SK-N-SH (cell line): ENCODE measurements around the gene ARHGEF4. TPM values are rescaled to one million over a fixed set of nuclear protein-coding genes. Genes with fewer than 3 reads are reported as not detected.

Source experiments
- CTCF ChIA-PET: fragments of 300-600, 350-600 bp; formaldehyde crosslinking; extraction: SDS; loops from one replicate; lab custom pipeline; 2021; lab: Yijun Ruan, JAX
- POLR2A ChIA-PET: fragments of 350-600 bp; sonication (Branson Sonifier 250); formaldehyde crosslinking; extraction: SDS; loops from one replicate; lab custom pipeline; 2020; ENCODE audit warnings: antibody characterized with exemption, inconsistent platforms; lab: Yijun Ruan, JAX
- DNase-seq: peaks from one replicate; pipeline ENCODE4 v3.0.0; 2012
- H2AFZ ChIP-seq: fragments of 200-600 bp; sonication (generic); 2 replicates; pipeline ENCODE4 v1.8.1; 2016; ENCODE audit warnings: antibody characterized with exemption, mild to moderate bottlenecking, low read depth
- H3F3A ChIP-seq: fragments of 200-600 bp; sonication (generic); replicated peaks from 2 replicates; pipeline ENCODE3; 2016; ENCODE audit warnings: antibody characterized with exemption, mild to moderate bottlenecking; ENCODE audit not compliant: insufficient read depth
- H3K27ac ChIP-seq, 2 experiments: fragments of 200-500 bp in 1 of 2; fragments of 200-600 bp in 1 of 2; sonication (Bioruptor generic) in 1 of 2; sonication (generic), shearing (Covaris generic) in 1 of 2; 2 replicates each; pipeline versions ENCODE4 v1.5.1 to v1.6.1; 2014 to 2016; ENCODE audit warnings: low read depth in 2 of 2, inconsistent platforms in 1 of 2, low read length in 1 of 2, mild to moderate bottlenecking in 1 of 2, mixed read lengths in 1 of 2
- H3K27me3 ChIP-seq: fragments of 200-600 bp; sonication (generic), shearing (Covaris generic); 2 replicates; pipeline ENCODE4 v1.6.1; 2016; ENCODE audit warnings: mixed run types; ENCODE audit not compliant: insufficient read depth
- H3K36me3 ChIP-seq, 2 experiments: fragments of 200-500 bp in 1 of 2; fragments of 200-600 bp in 1 of 2; sonication (Bioruptor generic) in 1 of 2; sonication (generic) in 1 of 2; replicated peaks in 1 of 2; 2 replicates each; pipeline versions ENCODE3 to v1.5.1; 2014 to 2016; ENCODE audit warnings: low read length in 1 of 2, mild to moderate bottlenecking in 1 of 2; ENCODE audit not compliant: insufficient read depth in 2 of 2, control insufficient read depth in 1 of 2
- H3K4me1 ChIP-seq, 2 experiments: fragments of 200-500 bp in 1 of 2; fragments of 200-600 bp in 1 of 2; sonication (Bioruptor generic) in 1 of 2; sonication (generic), shearing (Covaris generic) in 1 of 2; 2 replicates each; pipeline versions ENCODE4 v1.5.1 to v1.6.1; 2014 to 2016; ENCODE audit warnings: low read depth in 1 of 2, low read length in 1 of 2, mixed run types in 1 of 2; ENCODE audit not compliant: insufficient read depth in 2 of 2, control insufficient read depth in 1 of 2
- H3K4me2 ChIP-seq: fragments of 200-600 bp; sonication (generic), shearing (Covaris generic); 2 replicates; pipeline ENCODE4 v1.6.1; 2017; ENCODE audit warnings: mixed run types
- H3K4me3 ChIP-seq, 2 experiments: fragments of 200-500 bp in 1 of 2; fragments of 200-600 bp in 1 of 2; sonication (Bioruptor generic) in 1 of 2; sonication (generic), shearing (Covaris generic) in 1 of 2; 2 replicates each; pipeline versions ENCODE4 v1.5.1 to v1.8.1; 2014 to 2016; ENCODE audit warnings: low read depth in 2 of 2, inconsistent platforms in 1 of 2, low read length in 1 of 2, mild to moderate bottlenecking in 1 of 2, mixed read lengths in 1 of 2, moderate library complexity in 1 of 2
- H3K79me2 ChIP-seq: fragments of 200-600 bp; sonication (generic); 2 replicates; pipeline ENCODE4 v1.8.1; 2017; ENCODE audit warnings: mild to moderate bottlenecking; ENCODE audit not compliant: insufficient read depth
- H3K9ac ChIP-seq: fragments of 200-600 bp; sonication (generic); 2 replicates; pipeline ENCODE4 v1.6.1; 2017; ENCODE audit warnings: mixed run types
- H3K9me2 ChIP-seq: fragments of 200-600 bp; sonication (generic); 2 replicates; pipeline ENCODE4 v1.6.1; 2017; ENCODE audit warnings: mixed run types
- H3K9me3 ChIP-seq: fragments of 200-600 bp; sonication (generic); 2 replicates; pipeline ENCODE4 v1.6.1; 2017; ENCODE audit warnings: mixed run types, mild to moderate bottlenecking, moderate library complexity
- H4K20me1 ChIP-seq: fragments of 200-600 bp; sonication (generic); 2 replicates; pipeline ENCODE4 v1.6.1; 2017; ENCODE audit warnings: mild to moderate bottlenecking, mixed run types; ENCODE audit not compliant: insufficient read depth
- CTCF ChIP-seq: fragments of 200-600 bp; sonication (generic); IDR thresholded peaks from 2 replicates; pipeline ENCODE4 v1.6.1; 2017; ENCODE audit warnings: antibody characterized with exemption, mild to moderate bottlenecking, moderate library complexity
- EP300 ChIP-seq, 2 experiments: IDR thresholded peaks; 2 replicates each; pipeline versions ENCODE4 v1.4.0 to v1.6.1; 2012; ENCODE audit warnings: borderline replicate concordance in 1 of 2, low read depth in 1 of 2, low read length in 1 of 2
- EZH2phosphoT487 ChIP-seq: fragments of 200-600 bp; sonication (generic); IDR thresholded peaks from 2 replicates; pipeline ENCODE4 v1.6.1; 2017; ENCODE audit warnings: low read depth, mixed run types, mild to moderate bottlenecking, antibody characterized with exemption, moderate library complexity, borderline replicate concordance
- FOXJ3 ChIP-seq: sonication (generic); formaldehyde crosslinking; IDR thresholded peaks from 2 replicates; pipeline ENCODE4 v1.5.1; 2020; ENCODE audit warnings: mild to moderate bottlenecking, missing genetic modification reagents
- GABPA ChIP-seq: IDR thresholded peaks from 2 replicates; pipeline ENCODE4 v1.4.0; 2012; ENCODE audit warnings: low read depth, mild to moderate bottlenecking
- JUND ChIP-seq: IDR thresholded peaks from 2 replicates; pipeline ENCODE4 v1.4.0; 2012
- MAX ChIP-seq: IDR thresholded peaks from 2 replicates; pipeline ENCODE4 v1.4.0; 2012; ENCODE audit warnings: low read depth
- RCOR1 ChIP-seq: fragments of 150-350 bp; IDR thresholded peaks from 2 replicates; pipeline ENCODE4 v1.6.1; 2017; ENCODE audit warnings: antibody characterized with exemption, low read length
- RFX5 ChIP-seq: IDR thresholded peaks from 2 replicates; pipeline ENCODE4 v1.6.1; 2012; ENCODE audit warnings: mild to moderate bottlenecking, improper control_type of control experiment, low read length
- SMC3 ChIP-seq: IDR thresholded peaks from 2 replicates; pipeline ENCODE4 v1.6.1; 2012; ENCODE audit warnings: low read depth, low read length, improper control_type of control experiment
- TAF1 ChIP-seq: IDR thresholded peaks from 2 replicates; pipeline ENCODE4 v1.6.1; 2012; ENCODE audit warnings: low read depth, mild to moderate bottlenecking, low read length, moderate library complexity, borderline replicate concordance
- TCF12 ChIP-seq: IDR thresholded peaks from 2 replicates; pipeline ENCODE4 v1.4.0; 2012
- USF1 ChIP-seq: IDR thresholded peaks from 2 replicates; pipeline ENCODE4 v1.4.0; 2012; ENCODE audit warnings: low read depth, borderline replicate concordance
- WGBS: methylation state at CpG from one replicate; pipeline ENCODE4 v1.1.6; 2017; ENCODE audit warnings: low lambda C conversion rate; 5-methylcytosine and 5-hydroxymethylcytosine counted together
- polyA plus RNA-seq, 3 experiments: library from polyadenylated mRNA; depleted of rRNA; stranded (reverse); fragments of >200 nt; gene quantifications; 2 replicates each; pipeline ENCODE4 v1.2.3, GENCODE V29; 2012
- TF ChIP-seq, protein P1 (sequence below): fragments of 150-350 bp; IDR thresholded peaks from 2 replicates; pipeline ENCODE4 v1.6.1; 2016; ENCODE audit warnings: mild to moderate bottlenecking, low read depth, low read length
- TF ChIP-seq, protein P2 (sequence below): fragments of 150-350 bp; IDR thresholded peaks from 2 replicates; pipeline ENCODE4 v1.6.1; 2017; ENCODE audit warnings: antibody characterized with exemption, low read length, low read depth, borderline replicate concordance
- TF ChIP-seq, protein P3 (sequence below): IDR thresholded peaks from 2 replicates; pipeline ENCODE4 v1.6.1; 2012; ENCODE audit warnings: mild to moderate bottlenecking, low read depth, low read length, moderate library complexity

ARHGEF4 gene
- polyA plus RNA-seq, 1 of the 3 experiments (the other 2 are of a cell fraction): 2.3 TPM

GRCh38 chr2:130821867-130822266, 14.8 kb upstream of the ARHGEF4 start:
- no peaks in the 10 kb centered on the region for H3K27me3 ChIP-seq
- H2AFZ ChIP-seq: no peak overlapping the region
- no peaks in the 10 kb centered on the region for H3K36me3 ChIP-seq
- no peak overlapping the region for H3K4me2 ChIP-seq
- no peaks in the 10 kb centered on the region for H4K20me1 ChIP-seq
- no peaks in the 10 kb centered on the region for H3K79me2 ChIP-seq
- no peak overlapping the region for H3K4me3 ChIP-seq
- WGBS: 91% methylated on average over 4 of the region's 8 CpGs
- peaks cover 4 to 16% of the 10 kb centered on the region in 2 experiments; a peak in 2 of 4 replicates for H3K4me1 ChIP-seq
- no peaks in the 10 kb centered on the region for H3K9me3 ChIP-seq
- TF ChIP-seq, protein P1, sequence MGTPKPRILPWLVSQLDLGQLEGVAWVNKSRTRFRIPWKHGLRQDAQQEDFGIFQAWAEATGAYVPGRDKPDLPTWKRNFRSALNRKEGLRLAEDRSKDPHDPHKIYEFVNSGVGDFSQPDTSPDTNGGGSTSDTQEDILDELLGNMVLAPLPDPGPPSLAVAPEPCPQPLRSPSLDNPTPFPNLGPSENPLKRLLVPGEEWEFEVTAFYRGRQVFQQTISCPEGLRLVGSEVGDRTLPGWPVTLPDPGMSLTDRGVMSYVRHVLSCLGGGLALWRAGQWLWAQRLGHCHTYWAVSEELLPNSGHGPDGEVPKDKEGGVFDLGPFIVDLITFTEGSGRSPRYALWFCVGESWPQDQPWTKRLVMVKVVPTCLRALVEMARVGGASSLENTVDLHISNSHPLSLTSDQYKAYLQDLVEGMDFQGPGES: no peak
- TF ChIP-seq JUND (no peak), GABPA (no peak), FOXJ3 (CRISPR knock-in tag) (no peak), TCF12 (no peak), EZH2phosphoT487 (no peak), CTCF (no peak), RFX5 (no peak)
- TF ChIP-seq, protein P2, sequence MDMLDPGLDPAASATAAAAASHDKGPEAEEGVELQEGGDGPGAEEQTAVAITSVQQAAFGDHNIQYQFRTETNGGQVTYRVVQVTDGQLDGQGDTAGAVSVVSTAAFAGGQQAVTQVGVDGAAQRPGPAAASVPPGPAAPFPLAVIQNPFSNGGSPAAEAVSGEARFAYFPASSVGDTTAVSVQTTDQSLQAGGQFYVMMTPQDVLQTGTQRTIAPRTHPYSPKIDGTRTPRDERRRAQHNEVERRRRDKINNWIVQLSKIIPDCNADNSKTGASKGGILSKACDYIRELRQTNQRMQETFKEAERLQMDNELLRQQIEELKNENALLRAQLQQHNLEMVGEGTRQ: no peak
- H3K27ac ChIP-seq: no peak overlapping the region
- ChIA-PET CTCF (interaction anchor here (0.9 to 6.9 kb wide), 3 partner anchors 24 to 99 kb away, joined by 3 to 57 read pairs (median 6); no protein-coding TSS in a partner anchor), POLR2A (no interaction called here)
- no peaks in the 10 kb centered on the region for H3F3A ChIP-seq
- no peak for DNase-seq
- H3K9ac ChIP-seq: no peak overlapping the region
- no peaks in the 10 kb centered on the region for H3K9me2 ChIP-seq

GRCh38 chr2:130822766-130823165, 13.9 kb upstream of the ARHGEF4 start:
- H3K27ac ChIP-seq: no peak overlapping the region
- no peaks in the 10 kb centered on the region for H3K79me2 ChIP-seq
- no peaks in the 10 kb centered on the region for H3K27me3 ChIP-seq
- no peaks in the 10 kb centered on the region for H3K36me3 ChIP-seq
- DNase-seq: no peak
- H3K4me1 ChIP-seq: peaks cover 4 to 16% of the 10 kb centered on the region in 2 experiments; a peak in 2 of 4 replicates
- H3F3A ChIP-seq: no peaks in the 10 kb centered on the region
- H3K4me2 ChIP-seq: no peak overlapping the region
- H3K4me3 ChIP-seq: no peak overlapping the region
- 91% methylated on average over 7 of the region's 10 CpGs for WGBS
- no peaks in the 10 kb centered on the region for H3K9me3 ChIP-seq
- no peak overlapping the region for H2AFZ ChIP-seq
- POLR2A ChIA-PET: no interaction called here
- no peaks in the 10 kb centered on the region for H3K9me2 ChIP-seq
- no peak overlapping the region for H3K9ac ChIP-seq
- CTCF ChIA-PET: interaction anchor here (6.9 kb wide), 1 partner anchor 25 kb away, joined by 57 read pairs; no protein-coding TSS in a partner anchor
- no peaks in the 10 kb centered on the region for H4K20me1 ChIP-seq
- no peak for TF ChIP-seq TAF1
- no peak for TF ChIP-seq MAX
- no peak for TF ChIP-seq EP300 (IDR thresholded peaks at IDR 0.05; ENCODE audit: borderline replicate concordance in 1 of 2, low read depth in 1 of 2, low read length in 1 of 2)
- no peak for TF ChIP-seq CTCF
- no peak for TF ChIP-seq RCOR1
- TF ChIP-seq, protein P3, sequence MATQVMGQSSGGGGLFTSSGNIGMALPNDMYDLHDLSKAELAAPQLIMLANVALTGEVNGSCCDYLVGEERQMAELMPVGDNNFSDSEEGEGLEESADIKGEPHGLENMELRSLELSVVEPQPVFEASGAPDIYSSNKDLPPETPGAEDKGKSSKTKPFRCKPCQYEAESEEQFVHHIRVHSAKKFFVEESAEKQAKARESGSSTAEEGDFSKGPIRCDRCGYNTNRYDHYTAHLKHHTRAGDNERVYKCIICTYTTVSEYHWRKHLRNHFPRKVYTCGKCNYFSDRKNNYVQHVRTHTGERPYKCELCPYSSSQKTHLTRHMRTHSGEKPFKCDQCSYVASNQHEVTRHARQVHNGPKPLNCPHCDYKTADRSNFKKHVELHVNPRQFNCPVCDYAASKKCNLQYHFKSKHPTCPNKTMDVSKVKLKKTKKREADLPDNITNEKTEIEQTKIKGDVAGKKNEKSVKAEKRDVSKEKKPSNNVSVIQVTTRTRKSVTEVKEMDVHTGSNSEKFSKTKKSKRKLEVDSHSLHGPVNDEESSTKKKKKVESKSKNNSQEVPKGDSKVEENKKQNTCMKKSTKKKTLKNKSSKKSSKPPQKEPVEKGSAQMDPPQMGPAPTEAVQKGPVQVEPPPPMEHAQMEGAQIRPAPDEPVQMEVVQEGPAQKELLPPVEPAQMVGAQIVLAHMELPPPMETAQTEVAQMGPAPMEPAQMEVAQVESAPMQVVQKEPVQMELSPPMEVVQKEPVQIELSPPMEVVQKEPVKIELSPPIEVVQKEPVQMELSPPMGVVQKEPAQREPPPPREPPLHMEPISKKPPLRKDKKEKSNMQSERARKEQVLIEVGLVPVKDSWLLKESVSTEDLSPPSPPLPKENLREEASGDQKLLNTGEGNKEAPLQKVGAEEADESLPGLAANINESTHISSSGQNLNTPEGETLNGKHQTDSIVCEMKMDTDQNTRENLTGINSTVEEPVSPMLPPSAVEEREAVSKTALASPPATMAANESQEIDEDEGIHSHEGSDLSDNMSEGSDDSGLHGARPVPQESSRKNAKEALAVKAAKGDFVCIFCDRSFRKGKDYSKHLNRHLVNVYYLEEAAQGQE: no peak
- no peak for TF ChIP-seq USF1
- no peak for TF ChIP-seq SMC3
- no peak for TF ChIP-seq TCF12
